GM21390 (cell line): ENCODE results near the gene NTN4.
"Not testable (repeated sequence)": the region's sequence is repeated elsewhere in the genome, so short reads cannot be mapped to it uniquely, and the experiment has no call there.

Source experiments
- ATAC-seq: cut with Tn5 transposase; IDR thresholded peaks from one replicate; pipeline ENCODE4 v1.9.1; 2021; ENCODE audit not compliant: unreplicated experiment

Gene NTN4

GRCh38 chr12:95796982-95797289, 6.4 kb upstream of the NTN4 start:
- ATAC-seq = no peak

DNA sequence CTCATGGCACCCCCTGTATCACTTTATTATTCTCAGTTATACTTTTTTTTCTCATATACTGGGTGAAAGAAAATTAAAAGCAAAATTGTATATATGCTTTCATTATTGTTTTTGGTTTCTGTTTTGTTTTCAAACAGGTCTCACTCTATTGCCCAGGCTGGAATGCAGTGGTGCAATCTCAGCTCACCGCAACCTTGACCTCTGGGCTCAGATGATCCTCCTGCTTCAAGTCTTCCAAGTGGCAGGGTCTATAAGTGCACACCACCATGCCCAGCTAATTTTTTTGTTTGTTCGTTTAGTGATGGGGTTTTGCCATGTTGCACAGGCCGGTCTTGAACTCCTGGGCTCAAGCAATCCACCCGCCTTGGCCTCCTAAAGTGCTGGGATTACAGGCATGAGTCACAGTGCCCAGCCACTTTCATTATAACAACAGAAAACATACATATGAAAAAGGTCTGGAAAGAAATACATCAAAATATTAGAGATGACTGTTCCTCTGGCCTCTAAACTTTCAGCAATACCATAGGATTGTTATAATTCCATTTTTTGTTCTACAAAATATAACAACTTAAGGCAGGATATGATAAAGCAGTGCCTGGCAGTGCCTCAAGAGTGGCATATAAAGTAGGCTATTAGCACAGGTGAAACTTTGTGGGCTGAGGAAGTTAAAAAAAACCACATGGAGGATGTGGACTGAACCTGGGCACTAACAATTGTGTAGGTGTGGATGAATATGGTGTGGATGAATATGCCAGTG, 5.8 kb upstream of the NTN4 start:
- ATAC-seq = no peak

GRCh38 chr12:95790917-95791849, 619 bp upstream of the NTN4 start:
- no peak for ATAC-seq

GRCh38 chr12:95789126-95790032, 1.2 kb downstream of the NTN4 start:
- ATAC-seq = no peak

GRCh38 chr12:95788637-95789036, 1.9 kb downstream of the NTN4 start:
- no peak for ATAC-seq

DNA sequence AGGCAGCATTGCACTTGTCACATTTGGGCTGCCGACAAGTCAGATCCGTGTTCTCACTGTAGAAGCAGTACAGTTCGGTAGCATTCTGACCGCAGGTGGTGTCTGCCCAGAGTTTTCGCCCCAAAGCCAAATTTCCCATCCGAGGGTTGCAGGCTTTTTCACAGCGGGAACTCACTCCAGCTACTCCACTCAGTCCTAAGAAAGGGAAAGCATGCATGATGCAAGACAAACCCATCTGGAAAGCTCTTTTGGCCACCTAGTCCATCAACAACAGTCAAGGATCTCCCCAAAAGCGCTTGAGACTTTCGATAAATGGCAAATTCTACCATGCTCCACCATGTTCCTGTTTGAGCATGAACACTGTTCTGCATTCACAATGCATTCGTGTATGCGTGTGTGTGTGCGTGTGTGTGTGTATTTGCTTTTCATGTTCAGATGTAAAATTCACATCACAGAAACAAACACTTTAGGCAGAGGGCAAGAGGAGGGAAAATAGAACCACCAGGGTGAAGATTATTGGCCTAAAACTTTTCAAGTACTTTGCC, 3.2 kb downstream of the NTN4 start:
- ATAC-seq = no peak

GRCh38 chr12:95784915-95785314, 5.6 kb downstream of the NTN4 start:
- no peak for ATAC-seq

DNA sequence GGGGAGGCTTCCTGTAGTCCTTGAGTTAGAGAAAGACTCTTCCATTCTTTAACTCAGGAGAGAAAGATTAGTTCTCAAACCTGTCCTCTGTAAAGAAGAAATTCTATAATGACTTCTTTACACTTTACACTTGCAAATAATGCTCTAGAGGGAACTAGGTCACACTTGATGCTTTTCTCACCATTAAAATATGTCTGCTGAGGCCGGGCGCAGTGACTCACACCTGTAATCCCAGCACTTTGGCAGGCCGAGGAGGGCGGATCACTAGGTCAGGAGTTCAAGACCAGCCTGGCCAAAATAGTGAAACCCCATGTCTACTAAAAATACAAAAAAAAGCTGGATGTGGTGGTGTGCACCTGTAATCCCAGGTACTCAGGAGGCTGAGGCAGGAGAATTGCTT, 6.3 kb downstream of the NTN4 start:
- ATAC-seq = no peak

- ATAC-seq = not testable (repeated sequence)
These were observed 15.1 kb downstream of the NTN4 start for GRCh38 chr12:95775466-95775865.

DNA sequence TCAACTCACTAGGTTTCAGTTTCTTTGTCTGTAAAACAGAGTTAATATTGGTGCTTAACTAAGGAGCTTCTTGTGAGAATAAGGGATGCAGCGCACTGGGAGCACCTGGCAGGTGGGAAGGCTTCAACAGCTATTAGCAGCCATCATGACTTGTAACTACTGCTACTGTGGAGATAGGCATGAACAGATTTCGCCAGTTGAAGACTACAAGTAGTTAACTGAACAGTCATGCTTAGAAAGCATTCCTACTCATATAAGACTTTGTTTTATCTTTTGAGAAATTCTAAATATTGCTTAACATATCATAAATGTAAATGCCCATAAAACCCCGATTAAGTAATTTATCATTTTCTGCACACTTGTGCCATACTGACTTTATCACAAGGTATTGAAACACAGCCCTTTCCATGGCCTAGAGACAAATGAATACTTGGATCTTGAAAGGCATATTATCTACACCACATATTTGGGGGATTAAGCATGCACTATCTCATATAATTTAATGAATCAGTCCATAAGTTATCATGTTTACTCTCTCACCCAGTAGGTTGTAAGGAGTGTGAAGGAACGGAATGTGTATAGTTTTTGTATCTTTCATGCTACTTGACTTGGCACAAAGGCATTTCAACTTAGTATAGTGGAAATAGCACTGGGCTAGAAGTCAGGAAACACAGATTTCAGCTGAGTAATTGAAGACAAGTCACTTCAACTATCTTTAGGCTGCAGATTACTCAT, 16.1 kb downstream of the NTN4 start:
- ATAC-seq = no peak

GRCh38 chr12:95773320-95773719, 17.2 kb downstream of the NTN4 start:
- ATAC-seq = no peak

DNA sequence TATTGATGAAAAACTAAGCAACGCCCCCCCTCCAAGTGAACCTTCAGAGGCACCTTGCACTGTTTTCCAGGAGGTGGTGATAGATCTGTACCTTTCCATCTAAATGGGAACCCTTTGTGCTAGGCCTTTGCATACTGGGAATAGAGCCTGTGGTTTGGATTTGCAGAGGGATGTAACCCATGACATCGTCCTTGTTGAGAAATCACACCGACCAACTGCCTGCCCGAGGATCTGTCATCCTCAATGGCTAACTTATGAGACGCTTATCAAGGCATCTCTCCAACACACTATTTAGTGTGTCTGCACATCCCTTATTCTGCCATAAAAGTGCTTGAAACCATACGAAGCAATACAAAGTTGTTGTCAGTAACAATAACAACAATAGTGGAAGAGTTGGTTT, 22.9 kb downstream of the NTN4 start:
- no peak for ATAC-seq

DNA sequence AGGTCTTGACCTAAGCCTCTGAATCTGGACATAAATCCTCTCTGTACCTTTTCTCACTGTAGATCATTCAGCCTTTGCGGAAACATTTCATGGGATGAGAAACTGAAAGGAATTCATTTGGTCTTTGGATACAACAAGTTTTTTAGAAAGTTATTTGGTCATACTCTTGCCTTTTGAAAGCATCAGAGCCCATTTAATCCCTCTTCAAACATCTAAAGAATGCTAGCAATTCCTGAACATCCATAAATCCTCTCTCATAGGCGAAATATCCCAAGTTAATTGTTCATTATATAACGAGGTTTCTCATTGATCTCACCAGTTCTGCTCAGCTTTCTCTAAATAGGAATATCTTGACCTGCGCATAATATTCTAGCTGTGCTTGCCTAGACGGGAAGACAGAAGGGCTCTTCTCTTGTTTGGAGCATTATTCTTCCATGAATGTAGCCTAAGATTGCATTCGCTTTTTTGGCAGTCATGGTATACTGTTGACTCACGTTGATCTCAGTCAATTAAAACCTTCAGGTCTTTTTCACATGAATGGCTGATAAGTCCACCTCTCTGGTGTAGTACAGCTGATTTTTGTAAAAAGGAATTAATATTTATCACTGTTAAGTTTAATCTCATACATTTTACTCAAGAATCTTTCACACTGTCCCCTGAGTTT, 24.1 kb downstream of the NTN4 start:
- no peak for ATAC-seq

- ATAC-seq = no peak
These were observed 25.7 kb downstream of the NTN4 start for GRCh38 chr12:95764848-95765247.

GRCh38 chr12:95763809-95764253, 26.7 kb downstream of the NTN4 start:
- no peak for ATAC-seq

GRCh38 chr12:95762123-95762785, 28.3 kb downstream of the NTN4 start:
- ATAC-seq = no peak

- no peak for ATAC-seq
These were observed 30.2 kb downstream of the NTN4 start for GRCh38 chr12:95760371-95760770.

- ATAC-seq = no peak
These were observed 30.8 kb downstream of the NTN4 start for GRCh38 chr12:95759718-95760117.

- ATAC-seq = no peak
These were observed 31.5 kb downstream of the NTN4 start for GRCh38 chr12:95759039-95759438.
